K562 (cell line): ENCODE results near the gene IGSF9. TPM values are rescaled to one million over a fixed set of nuclear protein-coding genes. Genes with fewer than 3 reads are reported as not detected.

Source experiments
- ATAC-seq: fragments of 200-7000 bp; cut with Tn5 transposase; 3 replicates; pipeline ENCODE4 v1.9.1; 2020; ENCODE audit warnings: moderate library complexity
- BruUV-seq: library from RNA; stranded (reverse); fragments of 400-500 nt; replicated peaks from 2 replicates; lab custom pipeline; 2021; lab: Mats Ljungman, UMichigan
- CTCF ChIA-PET: fragments of 300-600 bp; formaldehyde crosslinking; extraction: SDS; loops from one replicate; lab custom pipeline; 2021; ENCODE audit warnings: low intra/inter-chr PET ratio; lab: Yijun Ruan, JAX
- POLR2A ChIA-PET: fragments of 300-600, 350-650 bp; sonication (Branson Sonifier 250); formaldehyde crosslinking; extraction: SDS; loops from one replicate; lab custom pipeline; 2021; ENCODE audit warnings: antibody characterized with exemption, inconsistent platforms; lab: Yijun Ruan, JAX
- DNase-seq, 4 experiments: peaks; one replicate each; pipeline versions ENCODE4 v3.0.0 to v3.0.0-alpha.2; 2011 to 2018; ENCODE audit warnings: low spot score in 3 of 4, mixed read lengths in 3 of 4; ENCODE audit errors: extremely low read depth in 1 of 4
- FAIRE-seq: peaks from 2 replicates; lab custom pipeline; 2011; peaks lifted over from hg19 to GRCh38; lab: Jason Lieb, UNC
- H2AFZ ChIP-seq: 2 replicates; pipeline ENCODE4 v1.6.0; 2011; ENCODE audit warnings: low read depth, low read length, control low read depth, inconsistent platforms
- H3K27ac ChIP-seq: fragments of 200-600 bp; 3 replicates; pipeline ENCODE4 v1.8.0; 2011; ENCODE audit warnings: low read depth, mild to moderate bottlenecking, control low read depth, inconsistent platforms, low read length, moderate library complexity, mixed read lengths; ENCODE audit errors: extremely low read depth
- H3K27me3 ChIP-seq, 2 experiments: fragments of 300-600 bp in 1 of 2; 2 replicates in 1 of 2; 3 replicates in 1 of 2; pipeline versions ENCODE4 v1.6.0 to v1.8.0; 2011; ENCODE audit warnings: inconsistent platforms in 2 of 2, low read length in 2 of 2, mild to moderate bottlenecking in 1 of 2, mixed read lengths in 1 of 2, moderate library complexity in 1 of 2; ENCODE audit not compliant: control insufficient read depth in 2 of 2, insufficient read depth in 2 of 2
- H3K36me3 ChIP-seq: fragments of 300-600 bp; 3 replicates; pipeline ENCODE4 v1.8.0; 2011; ENCODE audit warnings: mild to moderate bottlenecking, low read length, inconsistent platforms; ENCODE audit not compliant: control insufficient read depth, insufficient read depth
- H3K4me1 ChIP-seq, 2 experiments: fragments of 200-600 bp in 1 of 2; replicated peaks in 1 of 2; 2 replicates in 1 of 2; 3 replicates in 1 of 2; pipeline versions ENCODE4 v1.5.1 to v1.8.0; 2011; ENCODE audit warnings: inconsistent platforms in 2 of 2, low read length in 2 of 2, mild to moderate bottlenecking in 1 of 2, mixed read lengths in 1 of 2, moderate library complexity in 1 of 2; ENCODE audit not compliant: control insufficient read depth in 2 of 2, insufficient read depth in 2 of 2
- H3K4me2 ChIP-seq: 2 replicates; pipeline ENCODE4 v1.6.1; 2011; ENCODE audit warnings: low read length, control low read depth, inconsistent platforms, mixed read lengths; ENCODE audit not compliant: insufficient read depth
- H3K4me3 ChIP-seq: fragments of 200-600 bp; sonication (generic), shearing (Covaris generic); 2 replicates; pipeline ENCODE4 v1.5.1; 2016; ENCODE audit warnings: control low read depth, inconsistent platforms
- H3K79me2 ChIP-seq: fragments of 200-600 bp; 3 replicates; pipeline ENCODE4 v1.8.0; 2011; ENCODE audit warnings: low read length, inconsistent platforms; ENCODE audit not compliant: control insufficient read depth, insufficient read depth
- H3K9ac ChIP-seq, 2 experiments: 2 replicates each; pipeline versions ENCODE4 v1.6.0 to v1.6.1; 2011; ENCODE audit warnings: low read depth in 2 of 2, low read length in 2 of 2, control low read depth in 1 of 2, inconsistent platforms in 1 of 2, mild to moderate bottlenecking in 1 of 2, mixed read lengths in 1 of 2; ENCODE audit not compliant: insufficient read depth in 1 of 2
- H3K9me1 ChIP-seq: one replicate; pipeline ENCODE4 v1.6.0; 2011; ENCODE audit warnings: inconsistent platforms, mild to moderate bottlenecking, low read length, moderate library complexity; ENCODE audit not compliant: control insufficient read depth, insufficient read depth
- H3K9me3 ChIP-seq: replicated peaks from 2 replicates; pipeline ENCODE4 v1.5.1; 2011; ENCODE audit warnings: low read depth, low read length, inconsistent platforms; ENCODE audit not compliant: control insufficient read depth, insufficient read depth
- H4K20me1 ChIP-seq: replicated peaks from 2 replicates; pipeline ENCODE4 v1.6.1; 2011; ENCODE audit warnings: low read length, inconsistent platforms, mixed read lengths; ENCODE audit not compliant: control insufficient read depth, insufficient read depth
- ARID1B ChIP-seq: fragments of 450-650 bp; IDR thresholded peaks from 2 replicates; pipeline ENCODE4 v1.6.1; 2016; ENCODE audit warnings: antibody characterized with exemption, mild to moderate bottlenecking, inconsistent platforms
- E2F3 ChIP-seq: fragments of 250-450 bp; sonication (Bioruptor Pico); IDR thresholded peaks from 2 replicates; pipeline ENCODE4 v1.4.0; 2020; ENCODE audit warnings: mild to moderate bottlenecking
- ILK ChIP-seq: fragments of 450-650 bp; IDR thresholded peaks from 2 replicates; pipeline ENCODE4 v1.6.1; 2016; ENCODE audit warnings: missing genetic modification characterization, low read depth, mild to moderate bottlenecking, missing compliant biosample characterization, moderate library complexity, borderline replicate concordance
- MIER1 ChIP-seq: fragments of 450-650 bp; IDR thresholded peaks from 2 replicates; pipeline ENCODE4 v1.6.1; 2016; ENCODE audit warnings: antibody characterized with exemption, mild to moderate bottlenecking, low read depth
- NR2C2 ChIP-seq, 2 experiments: fragments of 200-800 bp in 1 of 2; sonication (Bioruptor generic) in 1 of 2; sonication (generic) in 1 of 2; formaldehyde crosslinking in 1 of 2; IDR thresholded peaks; 2 replicates each; pipeline versions ENCODE4 v1.6.1 to v1.8.0; 2016 to 2022; ENCODE audit warnings: mild to moderate bottlenecking in 1 of 2, missing compliant biosample characterization in 1 of 2, missing genetic modification characterization in 1 of 2, missing genetic modification reagents in 1 of 2
- RAD21 ChIP-seq, 2 experiments: fragments of 250-450 bp in 1 of 2; fragments of 450-650 bp in 1 of 2; sonication (Bioruptor Pico) in 1 of 2; formaldehyde crosslinking in 1 of 2; IDR thresholded peaks in 1 of 2; conservative IDR thresholded peaks in 1 of 2; 2 replicates each; pipeline versions ENCODE4 v1.4.0 to v1.8.0; 2020 to 2022; ENCODE audit warnings: mild to moderate bottlenecking in 2 of 2, moderate library complexity in 1 of 2
- TAF7 ChIP-seq: fragments of 450-650 bp; IDR thresholded peaks from 2 replicates; pipeline ENCODE4 v1.6.1; 2016; ENCODE audit warnings: missing genetic modification characterization, missing compliant biosample characterization
- TBP ChIP-seq: optimal IDR thresholded peaks from 2 replicates; pipeline ENCODE3; 2011; ENCODE audit warnings: low read depth, low read length, improper control_type of control experiment
- ZNF384 ChIP-seq: IDR thresholded peaks from 2 replicates; pipeline ENCODE4 v1.6.1; 2012; ENCODE audit warnings: low read depth, low read length, improper control_type of control experiment
- ZNF717 ChIP-seq: fragments of 250-450 bp; sonication (Bioruptor Pico); IDR thresholded peaks from 2 replicates; pipeline ENCODE4 v1.5.0; 2021
- WGBS: fragments of 100-300 bp; shearing (Covaris generic); methylation state at CpG from one replicate; pipeline ENCODE4 v1.1.6; 2016; ENCODE audit warnings: low coverage, mixed read lengths; ENCODE audit not compliant: insufficient coverage; ENCODE audit errors: missing lambda C conversion rate; 5-methylcytosine and 5-hydroxymethylcytosine counted together
- in situ Hi-C: fragments of 300-500 bp; cut with MboI; formaldehyde crosslinking; loops from 4 replicates; pipeline ENCODE4 v1.15.0; 2018; ENCODE audit warnings: inconsistent platforms, mixed read lengths
- intact Hi-C: fragments of 100-400 bp; cut with micrococcal nuclease; formaldehyde crosslinking; loops from 2 replicates; pipeline ENCODE4 v1.14.2; 2022
- polyA plus RNA-seq, 8 experiments: library from polyadenylated mRNA; depleted of rRNA in 4 of 8; stranded (reverse) in 5 of 8; unstranded in 3 of 8; fragments of >200 nt; fragmentation: Nextera tagmentation in 2 of 8; fragmentation: Illumina TruSeq in 1 of 8; extraction: Ambion mirVana in 2 of 8; extraction: Trizol in 1 of 8; gene quantifications; 2 replicates each; pipeline versions ENCODE4 v1.2.1 to v1.2.3, GENCODE V29; 2011 to 2014; ENCODE audit warnings: inconsistent platforms in 1 of 8, missing spikeins in 1 of 8
- total RNA-seq, 7 experiments: library from RNA; depleted of rRNA in 6 of 7; stranded (reverse); fragments of >200 nt in 6 of 7; fragmentation: Illumina TruSeq in 2 of 7; extraction: Trizol in 2 of 7; gene quantifications; 2 replicates each; pipeline versions ENCODE4 v1.2.1 to v1.2.3, GENCODE V29; 2011 to 2021; ENCODE audit warnings: low replicate concordance in 1 of 7
- TF ChIP-seq, protein P1 (sequence below), 3 experiments: fragments of 200-800 bp in 1 of 3; sonication (Bioruptor generic) in 1 of 3; sonication (generic) in 1 of 3; formaldehyde crosslinking in 1 of 3; IDR thresholded peaks; 2 replicates each; pipeline versions ENCODE4 v1.6.1 to v1.8.0; 2016 to 2022; ENCODE audit warnings: mild to moderate bottlenecking in 2 of 3, missing compliant biosample characterization in 2 of 3, missing genetic modification characterization in 2 of 3, missing genetic modification reagents in 1 of 3
- TF ChIP-seq, protein P2 (sequence below): fragments of 450-650 bp; IDR thresholded peaks from 2 replicates; pipeline ENCODE4 v1.6.1; 2014; ENCODE audit warnings: low read depth, mild to moderate bottlenecking, moderate library complexity, borderline replicate concordance
- TF ChIP-seq, protein P3 (sequence below): sonication (generic); formaldehyde crosslinking; IDR thresholded peaks from 2 replicates; pipeline ENCODE4 v1.9.0; 2022; ENCODE audit warnings: mild to moderate bottlenecking, missing genetic modification reagents
- TF ChIP-seq, protein P4 (sequence below): fragments of 450-650 bp; formaldehyde crosslinking; IDR thresholded peaks from 2 replicates; pipeline ENCODE4 v1.4.0; 2020; ENCODE audit warnings: mild to moderate bottlenecking, moderate library complexity
- TF ChIP-seq, protein P5 (sequence below): sonication (generic); formaldehyde crosslinking; IDR thresholded peaks from 2 replicates; pipeline ENCODE4 v1.8.1; 2023; ENCODE audit warnings: mild to moderate bottlenecking, missing genetic modification reagents

IGSF9 gene
- total and polyA plus RNA-seq, 9 of the 15 experiments (the other 6 are each of a cell fraction or from before 2014, with no cell fraction given): 0.03 to 0.29 (median 0.07) TPM; not detected in 1

DNA sequence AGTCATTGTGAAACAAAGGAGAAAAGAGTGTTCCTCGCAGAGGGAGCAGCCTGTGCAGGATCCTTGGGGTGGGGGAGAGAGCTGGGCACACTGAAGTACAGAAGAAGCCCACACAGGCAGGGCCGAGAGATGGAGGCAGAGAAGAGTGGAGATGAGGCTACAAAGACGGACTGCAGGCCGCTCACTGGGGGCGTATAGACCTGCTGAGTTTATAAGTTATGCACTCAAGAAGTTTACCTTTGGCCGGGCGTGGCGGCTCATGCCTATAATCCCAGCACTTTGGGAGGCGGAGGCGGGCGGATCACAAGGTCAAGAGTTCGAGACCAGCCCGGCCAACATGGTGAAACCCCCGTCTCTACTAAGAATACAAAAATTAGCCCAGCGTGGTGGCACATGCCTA is 16.2 kb upstream of the IGSF9 start:
- Histone ChIP-seq H2AFZ (no peak overlapping the region), H3K9me1 (no peaks in the 10 kb centered on the region), H3K9ac (no peak overlapping the region), H3K9me3 (no peaks in the 10 kb centered on the region), H3K27me3 (peaks cover 2 to 5% of the 10 kb centered on the region in 2 experiments; a peak in 2 of 5 replicates), H3K36me3 (no peaks in the 10 kb centered on the region), H3K4me1 (peaks cover 26 to 30% of the 10 kb centered on the region in 2 experiments), H3K79me2 (no peaks in the 10 kb centered on the region), H3K27ac (no peak overlapping the region), H4K20me1 (no peaks in the 10 kb centered on the region), H3K4me3 (no peak overlapping the region), H3K4me2 (no peak overlapping the region)
- 58% methylated on average over 15 of the region's 15 CpGs for WGBS
- no peak for FAIRE-seq
- TF ChIP-seq, protein P1, sequence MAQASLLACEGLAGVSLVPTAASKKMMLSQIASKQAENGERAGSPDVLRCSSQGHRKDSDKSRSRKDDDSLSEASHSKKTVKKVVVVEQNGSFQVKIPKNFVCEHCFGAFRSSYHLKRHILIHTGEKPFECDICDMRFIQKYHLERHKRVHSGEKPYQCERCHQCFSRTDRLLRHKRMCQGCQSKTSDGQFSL (CRISPR knock-in tag; IDR thresholded peaks at IDR 0.05): no peak
- TF ChIP-seq, protein P1 (tag; IDR thresholded peaks at IDR 0.05): no peak
- no peak for TF ChIP-seq ILK (tag)
- no peak for TF ChIP-seq E2F3
- TF ChIP-seq ZNF384: no peak
- no peak for TF ChIP-seq ZNF717 (CRISPR knock-in tag)
- no peak for TF ChIP-seq NR2C2 (CRISPR knock-in tag; IDR thresholded peaks at IDR 0.05)
- TF ChIP-seq NR2C2 (tag; IDR thresholded peaks at IDR 0.05): no peak
- TF ChIP-seq, protein P2, sequence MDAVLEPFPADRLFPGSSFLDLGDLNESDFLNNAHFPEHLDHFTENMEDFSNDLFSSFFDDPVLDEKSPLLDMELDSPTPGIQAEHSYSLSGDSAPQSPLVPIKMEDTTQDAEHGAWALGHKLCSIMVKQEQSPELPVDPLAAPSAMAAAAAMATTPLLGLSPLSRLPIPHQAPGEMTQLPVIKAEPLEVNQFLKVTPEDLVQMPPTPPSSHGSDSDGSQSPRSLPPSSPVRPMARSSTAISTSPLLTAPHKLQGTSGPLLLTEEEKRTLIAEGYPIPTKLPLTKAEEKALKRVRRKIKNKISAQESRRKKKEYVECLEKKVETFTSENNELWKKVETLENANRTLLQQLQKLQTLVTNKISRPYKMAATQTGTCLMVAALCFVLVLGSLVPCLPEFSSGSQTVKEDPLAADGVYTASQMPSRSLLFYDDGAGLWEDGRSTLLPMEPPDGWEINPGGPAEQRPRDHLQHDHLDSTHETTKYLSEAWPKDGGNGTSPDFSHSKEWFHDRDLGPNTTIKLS: no peak
- TF ChIP-seq RAD21 (CRISPR knock-in tag; conservative IDR thresholded peaks at IDR 0.05 in 1 of 2, IDR thresholded peaks at IDR 0.05 in 1 of 2): no peak
- TF ChIP-seq TBP: no peak
- TF ChIP-seq, protein P3, sequence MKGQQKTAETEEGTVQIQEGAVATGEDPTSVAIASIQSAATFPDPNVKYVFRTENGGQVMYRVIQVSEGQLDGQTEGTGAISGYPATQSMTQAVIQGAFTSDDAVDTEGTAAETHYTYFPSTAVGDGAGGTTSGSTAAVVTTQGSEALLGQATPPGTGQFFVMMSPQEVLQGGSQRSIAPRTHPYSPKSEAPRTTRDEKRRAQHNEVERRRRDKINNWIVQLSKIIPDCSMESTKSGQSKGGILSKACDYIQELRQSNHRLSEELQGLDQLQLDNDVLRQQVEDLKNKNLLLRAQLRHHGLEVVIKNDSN (CRISPR knock-in tag): no peak
- TF ChIP-seq MIER1: no peak
- TF ChIP-seq, protein P4, sequence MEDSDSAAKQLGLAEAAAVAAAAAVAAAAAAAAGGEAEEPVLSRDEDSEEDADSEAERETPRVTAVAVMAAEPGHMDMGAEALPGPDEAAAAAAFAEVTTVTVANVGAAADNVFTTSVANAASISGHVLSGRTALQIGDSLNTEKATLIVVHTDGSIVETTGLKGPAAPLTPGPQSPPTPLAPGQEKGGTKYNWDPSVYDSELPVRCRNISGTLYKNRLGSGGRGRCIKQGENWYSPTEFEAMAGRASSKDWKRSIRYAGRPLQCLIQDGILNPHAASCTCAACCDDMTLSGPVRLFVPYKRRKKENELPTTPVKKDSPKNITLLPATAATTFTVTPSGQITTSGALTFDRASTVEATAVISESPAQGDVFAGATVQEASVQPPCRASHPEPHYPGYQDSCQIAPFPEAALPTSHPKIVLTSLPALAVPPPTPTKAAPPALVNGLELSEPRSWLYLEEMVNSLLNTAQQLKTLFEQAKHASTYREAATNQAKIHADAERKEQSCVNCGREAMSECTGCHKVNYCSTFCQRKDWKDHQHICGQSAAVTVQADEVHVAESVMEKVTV (CRISPR knock-in tag): no peak
- no peak for TF ChIP-seq TAF7 (tag)
- TF ChIP-seq, protein P5, sequence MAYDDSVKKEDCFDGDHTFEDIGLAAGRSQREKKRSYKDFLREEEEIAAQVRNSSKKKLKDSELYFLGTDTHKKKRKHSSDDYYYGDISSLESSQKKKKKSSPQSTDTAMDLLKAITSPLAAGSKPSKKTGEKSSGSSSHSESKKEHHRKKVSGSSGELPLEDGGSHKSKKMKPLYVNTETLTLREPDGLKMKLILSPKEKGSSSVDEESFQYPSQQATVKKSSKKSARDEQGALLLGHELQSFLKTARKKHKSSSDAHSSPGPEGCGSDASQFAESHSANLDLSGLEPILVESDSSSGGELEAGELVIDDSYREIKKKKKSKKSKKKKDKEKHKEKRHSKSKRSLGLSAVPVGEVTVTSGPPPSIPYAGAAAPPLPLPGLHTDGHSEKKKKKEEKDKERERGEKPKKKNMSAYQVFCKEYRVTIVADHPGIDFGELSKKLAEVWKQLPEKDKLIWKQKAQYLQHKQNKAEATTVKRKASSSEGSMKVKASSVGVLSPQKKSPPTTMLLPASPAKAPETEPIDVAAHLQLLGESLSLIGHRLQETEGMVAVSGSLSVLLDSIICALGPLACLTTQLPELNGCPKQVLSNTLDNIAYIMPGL (CRISPR knock-in tag): no peak
- no peak for TF ChIP-seq ARID1B
- ChIA-PET POLR2A (interaction anchor here (0.6 kb wide), 2 partner anchors 82 to 112 kb away, joined by 3 to 6 read pairs; no protein-coding TSS in a partner anchor), CTCF (no interaction called here)
- intact Hi-C loops: no loop called here
- no peak for DNase-seq
- ATAC-seq: no peak
- no TSS peak for BruUV-seq
- in situ Hi-C loops: no loop called here
